A549 (cell line): ENCODE results near the gene SHD. TPM values are rescaled to one million over a fixed set of nuclear protein-coding genes. Genes with fewer than 3 reads are reported as not detected.
"Not testable (repeated sequence)": the region's sequence is repeated elsewhere in the genome, so short reads cannot be mapped to it uniquely, and the experiment has no call there.

Experiments used
- ATAC-seq, 2 experiments: fragments of 200-7000 bp in 1 of 2; fragments of >200 bp in 1 of 2; cut with Nextera tagmentation in 1 of 2; cut with Tn5 transposase in 1 of 2; 3 replicates each; pipeline versions ENCODE4 v1.8.0 to v1.9.1; 2018 to 2020; ENCODE audit warnings: mild to moderate bottlenecking in 1 of 2, moderate library complexity in 1 of 2
- CTCF ChIA-PET: fragments of 300-600 bp; sonication (Branson Sonifier 250); formaldehyde crosslinking; extraction: SDS; loops from one replicate; lab custom pipeline; 2021; ENCODE audit warnings: antibody characterized with exemption, inconsistent platforms; lab: Yijun Ruan, JAX
- POLR2A ChIA-PET: fragments of 350-600 bp; formaldehyde crosslinking; extraction: SDS; loops from one replicate; lab custom pipeline; 2021; ENCODE audit warnings: antibody characterized with exemption, inconsistent platforms; lab: Yijun Ruan, JAX
- DNase-seq, 2 experiments: peaks; one replicate each; pipeline versions ENCODE4 v3.0.0 to v3.0.0-alpha.2; 2011 to 2016; ENCODE audit warnings: low read depth in 1 of 2, low spot score in 1 of 2
- FAIRE-seq: peaks from 2 replicates; lab custom pipeline; 2011; peaks lifted over from hg19 to GRCh38; lab: Jason Lieb, UNC
- H3K27ac ChIP-seq, 2 experiments: fragments of >200 bp; sonication (Bioruptor Twin); formaldehyde crosslinking; 3 replicates each; pipeline ENCODE4 v1.5.1; 2016 to 2017
- H3K4me1 ChIP-seq: fragments of >200 bp; sonication (Bioruptor Twin); formaldehyde crosslinking; 3 replicates; pipeline ENCODE4 v1.6.1; 2016
- H3K4me2 ChIP-seq: fragments of >200 bp; sonication (Bioruptor Twin); formaldehyde crosslinking; 3 replicates; pipeline ENCODE4 v1.6.1; 2016
- H3K4me3 ChIP-seq: fragments of >200 bp; sonication (Bioruptor Twin); formaldehyde crosslinking; 3 replicates; pipeline ENCODE4 v1.5.1; 2016
- H3K9me3 ChIP-seq: fragments of >200 bp; sonication (Bioruptor Twin); formaldehyde crosslinking; 3 replicates; pipeline ENCODE4 v1.6.1; 2016
- CHD2 ChIP-seq: fragments of 150-350 bp; IDR thresholded peaks from 2 replicates; pipeline ENCODE4 v1.6.1; 2014; ENCODE audit warnings: low read length; ENCODE audit not compliant: partially characterized antibody
- EHF ChIP-seq: fragments of 250-450 bp; sonication (Bioruptor Pico); IDR thresholded peaks from 2 replicates; pipeline ENCODE4 v1.5.0; 2020; ENCODE audit warnings: mild to moderate bottlenecking
- EHMT2 ChIP-seq: fragments of 200-600 bp; sonication (generic); IDR thresholded peaks from 2 replicates; pipeline ENCODE4 v1.6.1; 2016; ENCODE audit warnings: antibody characterized with exemption, low read depth, mild to moderate bottlenecking, moderate library complexity
- FOXS1 ChIP-seq: fragments of 250-450 bp; sonication (Bioruptor Pico); IDR thresholded peaks from 2 replicates; pipeline ENCODE4 v1.5.0; 2020; ENCODE audit warnings: mild to moderate bottlenecking, moderate library complexity
- HOXA7 ChIP-seq: fragments of 250-450 bp; sonication (Bioruptor Pico); IDR thresholded peaks from 2 replicates; pipeline ENCODE4 v1.5.0; 2020; ENCODE audit warnings: mild to moderate bottlenecking, moderate library complexity
- HOXB13 ChIP-seq: fragments of 250-450 bp; sonication (Bioruptor Pico); IDR thresholded peaks from 2 replicates; pipeline ENCODE4 v1.5.0; 2020; ENCODE audit warnings: low read depth, mild to moderate bottlenecking, moderate library complexity
- KDM1A ChIP-seq: fragments of 200-600 bp; sonication (generic); IDR thresholded peaks from 2 replicates; pipeline ENCODE4 v1.6.1; 2016; ENCODE audit warnings: low read depth, mild to moderate bottlenecking
- NR3C1 ChIP-seq: fragments of >200 bp; sonication (Bioruptor Twin); formaldehyde crosslinking; IDR thresholded peaks from 3 replicates; pipeline ENCODE4 v1.6.1; 2017
- PHF8 ChIP-seq: fragments of 200-600 bp; sonication (generic); IDR thresholded peaks from 2 replicates; pipeline ENCODE4 v1.6.1; 2016; ENCODE audit warnings: low read depth, mild to moderate bottlenecking, antibody characterized with exemption, moderate library complexity, borderline replicate concordance
- POLR2A ChIP-seq: IDR thresholded peaks from 2 replicates; pipeline ENCODE4 v1.6.1; 2012; ENCODE audit warnings: mild to moderate bottlenecking, low read length
- POLR2AphosphoS2 ChIP-seq: conservative IDR thresholded peaks from 2 replicates; pipeline ENCODE4 v1.6.1; 2012; ENCODE audit warnings: low read length, improper control_type of control experiment, inconsistent platforms
- RAD21 ChIP-seq, 2 experiments: fragments of >200 bp in 1 of 2; sonication (Bioruptor Twin) in 1 of 2; formaldehyde crosslinking in 1 of 2; IDR thresholded peaks in 1 of 2; conservative IDR thresholded peaks in 1 of 2; 2 replicates in 1 of 2; 3 replicates in 1 of 2; pipeline ENCODE4 v1.6.1; 2012 to 2018; ENCODE audit warnings: inconsistent platforms in 1 of 2
- RARB ChIP-seq: fragments of 250-450 bp; sonication (Bioruptor Pico); IDR thresholded peaks from 2 replicates; pipeline ENCODE4 v1.8.0; 2021; ENCODE audit warnings: mild to moderate bottlenecking, moderate library complexity
- TP53 ChIP-seq: fragments of 250-450 bp; sonication (Bioruptor Pico); IDR thresholded peaks from 2 replicates; pipeline ENCODE4 v1.5.0; 2021; ENCODE audit warnings: mild to moderate bottlenecking, moderate library complexity
- ZFP36 ChIP-seq: fragments of 450-650 bp; IDR thresholded peaks from 2 replicates; pipeline ENCODE4 v1.6.1; 2014; ENCODE audit warnings: borderline replicate concordance; ENCODE audit not compliant: partially characterized antibody
- ZSCAN20 ChIP-seq: fragments of 250-450 bp; sonication (Bioruptor Pico); IDR thresholded peaks from 2 replicates; pipeline ENCODE4 v1.8.0; 2022; ENCODE audit warnings: mild to moderate bottlenecking, moderate library complexity
- WGBS: methylation state at CpG from one replicate; pipeline ENCODE4 v1.1.6; 2017; ENCODE audit errors: missing lambda C conversion rate; 5-methylcytosine and 5-hydroxymethylcytosine counted together
- polyA plus RNA-seq, 4 experiments: library from polyadenylated mRNA; depleted of rRNA in 3 of 4; stranded (reverse); fragments of >200 nt; fragmentation: RNase III in 1 of 4; extraction: RNeasy Plus Mini Kit Qiagen cat#74134 plus additional on column Dnase treatment in 1 of 4; gene quantifications; 2 replicates in 3 of 4; 3 replicates in 1 of 4; pipeline ENCODE4 v1.2.3, GENCODE V29; 2011 to 2017
- TF ChIP-seq, protein P1 (sequence below): fragments of >200 bp; sonication (Bioruptor Twin); formaldehyde crosslinking; IDR thresholded peaks from 2 replicates; pipeline ENCODE4 v1.6.1; 2016
- TF ChIP-seq, protein P2 (sequence below): fragments of >200 bp; sonication (Bioruptor Twin); formaldehyde crosslinking; IDR thresholded peaks from 3 replicates; pipeline ENCODE4 v1.5.1; 2016
- TF ChIP-seq, protein P3 (sequence below): IDR thresholded peaks from 2 replicates; pipeline ENCODE4 v1.6.1; 2012
- TF ChIP-seq, protein P4 (sequence below): IDR thresholded peaks from 2 replicates; pipeline ENCODE4 v1.6.1; 2012

SHD gene
- polyA plus RNA-seq, 2 of the 4 experiments (the other 2 are of a cell fraction): 0.08 TPM; not detected in 1

DNA sequence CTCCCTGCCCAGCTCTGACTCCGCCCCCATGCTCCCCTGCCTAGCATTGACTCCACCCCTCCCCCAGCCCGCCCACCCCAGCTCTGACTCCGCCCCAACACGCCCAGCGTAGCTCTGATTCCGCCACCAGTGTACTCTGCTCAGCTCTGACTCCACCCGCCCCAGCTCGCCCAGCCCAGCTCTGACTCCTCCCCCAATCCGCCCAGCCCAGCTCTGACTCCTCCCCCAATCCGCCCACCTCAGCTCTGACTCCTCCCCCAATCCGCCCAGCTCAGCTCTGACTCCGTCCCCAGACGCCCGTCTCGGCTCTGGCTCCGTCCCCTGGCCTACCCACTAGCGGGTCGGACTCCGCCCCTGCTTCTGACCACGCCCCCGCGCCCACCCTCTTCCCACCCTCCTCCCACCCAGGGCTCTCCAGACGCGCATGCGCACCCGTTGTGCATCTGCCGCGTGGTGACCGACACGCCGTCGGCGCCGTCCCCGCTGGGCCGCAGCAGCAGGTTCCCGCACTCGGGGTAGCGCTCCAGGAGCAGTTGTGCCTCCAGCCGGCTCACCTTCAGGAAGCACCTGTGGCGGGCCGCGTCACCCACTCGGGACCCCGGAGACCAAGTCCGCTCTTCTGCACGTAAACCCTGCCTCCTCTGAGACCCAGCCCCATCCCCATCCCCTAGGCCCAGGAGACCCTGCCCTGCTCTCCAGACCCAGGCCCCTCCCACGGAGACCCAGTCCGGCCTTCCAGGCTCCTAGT lies 49.4 kb downstream of the SHD start:
- no peak for TF ChIP-seq EHF (CRISPR knock-in tag)
- no peak for TF ChIP-seq RAD21 (conservative IDR thresholded peaks at IDR 0.05 in 1 of 2, IDR thresholded peaks at IDR 0.05 in 1 of 2)
- TF ChIP-seq, protein P1, sequence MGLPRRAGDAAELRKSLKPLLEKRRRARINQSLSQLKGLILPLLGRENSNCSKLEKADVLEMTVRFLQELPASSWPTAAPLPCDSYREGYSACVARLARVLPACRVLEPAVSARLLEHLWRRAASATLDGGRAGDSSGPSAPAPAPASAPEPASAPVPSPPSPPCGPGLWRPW: no peak
- TF ChIP-seq TP53 (CRISPR knock-in tag): no peak
- CTCF ChIA-PET: interaction anchor here (0.8 kb wide), 1 partner anchor 124 kb away, joined by 3 read pairs; no protein-coding TSS in a partner anchor
- no peaks in the 10 kb centered on the region for H3K4me1 ChIP-seq
- POLR2A ChIA-PET: no interaction called here
- no peak for FAIRE-seq
- H3K4me3 ChIP-seq: no peak overlapping the region
- 78% methylated on average over 22 of the region's 49 CpGs for WGBS
- peak; percentile 59 to 78; a peak in 5 of 6 replicates for ATAC-seq
- no peak overlapping the region for H3K27ac ChIP-seq
- DNase-seq: peak in 1 of 2 experiments; percentile 36
- H3K9me3 ChIP-seq: no peaks in the 10 kb centered on the region
- H3K4me2 ChIP-seq: no peak overlapping the region

DNA sequence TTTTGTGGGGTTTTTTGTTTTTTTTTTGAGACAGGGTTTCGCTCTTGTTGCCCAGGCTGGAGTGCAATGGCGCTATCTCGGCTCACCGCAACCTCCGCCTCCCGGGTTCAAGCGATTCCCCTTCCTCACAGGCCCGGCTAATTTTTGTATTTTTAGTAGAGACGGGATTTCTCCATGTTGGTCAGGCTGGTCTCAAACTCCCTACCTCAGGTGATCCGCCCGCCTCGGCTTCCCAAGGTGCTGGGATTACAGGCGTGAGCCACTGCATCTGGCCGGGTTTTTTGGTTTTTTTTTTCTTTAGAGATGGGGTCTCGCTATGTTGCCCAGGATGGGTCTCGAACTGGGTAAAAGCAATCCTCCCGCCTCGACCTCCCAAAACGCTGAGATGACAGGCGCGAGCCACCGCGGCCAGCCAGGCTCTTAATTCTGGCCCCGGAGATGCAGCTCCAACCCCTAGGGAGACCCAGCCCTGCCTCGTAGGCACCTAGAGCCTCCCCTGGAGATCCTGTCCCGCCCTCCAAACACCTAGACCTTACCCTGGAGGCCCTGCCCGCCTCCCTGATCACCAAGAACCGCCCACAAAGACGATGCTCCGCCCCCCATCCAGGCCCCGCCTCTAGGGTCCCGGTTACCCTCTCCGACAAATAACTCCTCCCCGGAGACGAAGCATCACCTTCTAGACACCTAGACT lies 50.1 kb downstream of the SHD start:
- CTCF ChIA-PET, H3K27ac ChIP-seq, H3K4me3 ChIP-seq, H3K9me3 ChIP-seq, FAIRE-seq, H3K4me2 ChIP-seq, H3K4me1 ChIP-seq, DNase-seq, POLR2A ChIA-PET: not testable (repeated sequence)
- WGBS: 81% methylated on average over 33 of the region's 35 CpGs
- ATAC-seq: peak in 1 of 2 experiments; percentile 30; a peak in 1 of 6 replicates

DNA sequence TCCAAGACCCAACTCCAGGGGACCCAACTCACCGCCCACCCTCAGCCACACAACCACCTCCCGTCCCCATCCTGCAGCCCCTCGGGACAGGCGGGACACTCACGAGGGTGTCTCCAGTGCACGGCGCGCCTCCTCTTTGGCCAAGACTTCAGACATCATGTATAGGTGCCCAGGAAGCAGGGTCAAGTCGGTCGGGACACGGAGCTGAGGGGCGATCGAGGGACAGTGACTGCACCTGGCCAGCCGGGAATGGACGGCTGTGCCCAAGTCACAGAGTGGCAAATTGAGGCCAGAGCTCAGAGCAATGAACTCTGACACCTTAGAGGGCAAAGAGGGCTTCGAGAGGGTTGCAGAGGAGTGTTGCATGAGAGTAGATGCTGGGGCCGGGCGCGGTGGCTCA lies 50.8 kb downstream of the SHD start:
- Histone ChIP-seq H3K4me2 (no peak overlapping the region), H3K9me3 (no peaks in the 10 kb centered on the region), H3K4me1 (no peaks in the 10 kb centered on the region), H3K27ac (no peak overlapping the region)
- DNase-seq (no peak), ATAC-seq (no peak)
- POLR2A ChIA-PET: no interaction called here
- CTCF ChIA-PET: no interaction called here
- WGBS: 92% methylated on average over 7 of the region's 19 CpGs
- no peak for TF ChIP-seq EHMT2
- TF ChIP-seq HOXB13 (CRISPR knock-in tag): no peak
- TF ChIP-seq, protein P2, sequence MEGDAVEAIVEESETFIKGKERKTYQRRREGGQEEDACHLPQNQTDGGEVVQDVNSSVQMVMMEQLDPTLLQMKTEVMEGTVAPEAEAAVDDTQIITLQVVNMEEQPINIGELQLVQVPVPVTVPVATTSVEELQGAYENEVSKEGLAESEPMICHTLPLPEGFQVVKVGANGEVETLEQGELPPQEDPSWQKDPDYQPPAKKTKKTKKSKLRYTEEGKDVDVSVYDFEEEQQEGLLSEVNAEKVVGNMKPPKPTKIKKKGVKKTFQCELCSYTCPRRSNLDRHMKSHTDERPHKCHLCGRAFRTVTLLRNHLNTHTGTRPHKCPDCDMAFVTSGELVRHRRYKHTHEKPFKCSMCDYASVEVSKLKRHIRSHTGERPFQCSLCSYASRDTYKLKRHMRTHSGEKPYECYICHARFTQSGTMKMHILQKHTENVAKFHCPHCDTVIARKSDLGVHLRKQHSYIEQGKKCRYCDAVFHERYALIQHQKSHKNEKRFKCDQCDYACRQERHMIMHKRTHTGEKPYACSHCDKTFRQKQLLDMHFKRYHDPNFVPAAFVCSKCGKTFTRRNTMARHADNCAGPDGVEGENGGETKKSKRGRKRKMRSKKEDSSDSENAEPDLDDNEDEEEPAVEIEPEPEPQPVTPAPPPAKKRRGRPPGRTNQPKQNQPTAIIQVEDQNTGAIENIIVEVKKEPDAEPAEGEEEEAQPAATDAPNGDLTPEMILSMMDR: no peak
- TF ChIP-seq ZSCAN20 (CRISPR knock-in tag): no peak
- TF ChIP-seq POLR2AphosphoS2: no peak
- TF ChIP-seq POLR2A: no peak
- TF ChIP-seq KDM1A: no peak
- TF ChIP-seq RARB (CRISPR knock-in tag): no peak
- no peak for TF ChIP-seq PHF8
- TF ChIP-seq EHF (CRISPR knock-in tag): no peak
- TF ChIP-seq FOXS1 (CRISPR knock-in tag): no peak
- TF ChIP-seq, protein P3, sequence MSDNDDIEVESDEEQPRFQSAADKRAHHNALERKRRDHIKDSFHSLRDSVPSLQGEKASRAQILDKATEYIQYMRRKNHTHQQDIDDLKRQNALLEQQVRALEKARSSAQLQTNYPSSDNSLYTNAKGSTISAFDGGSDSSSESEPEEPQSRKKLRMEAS: no peak
- TF ChIP-seq CHD2: no peak
- TF ChIP-seq NR3C1: no peak
- TF ChIP-seq, protein P4, sequence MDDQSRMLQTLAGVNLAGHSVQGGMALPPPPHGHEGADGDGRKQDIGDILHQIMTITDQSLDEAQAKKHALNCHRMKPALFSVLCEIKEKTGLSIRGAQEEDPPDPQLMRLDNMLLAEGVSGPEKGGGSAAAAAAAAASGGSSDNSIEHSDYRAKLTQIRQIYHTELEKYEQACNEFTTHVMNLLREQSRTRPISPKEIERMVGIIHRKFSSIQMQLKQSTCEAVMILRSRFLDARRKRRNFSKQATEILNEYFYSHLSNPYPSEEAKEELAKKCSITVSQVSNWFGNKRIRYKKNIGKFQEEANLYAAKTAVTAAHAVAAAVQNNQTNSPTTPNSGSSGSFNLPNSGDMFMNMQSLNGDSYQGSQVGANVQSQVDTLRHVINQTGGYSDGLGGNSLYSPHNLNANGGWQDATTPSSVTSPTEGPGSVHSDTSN: no peak
- TF ChIP-seq HOXA7: no peak
- no peak for TF ChIP-seq ZFP36
- TF ChIP-seq, all 56 proteins: peak for 0
- no peak overlapping the region for H3K4me3 ChIP-seq
- FAIRE-seq: no peak
